OCI-LY7 (cell line): ENCODE data around the gene GATA2. TPM values are rescaled to one million over a fixed set of nuclear protein-coding genes. Genes with fewer than 3 reads are reported as not detected.

Experiments used
- BruUV-seq: library from RNA; stranded (reverse); fragments of 400-500 nt; replicated peaks from 2 replicates; lab custom pipeline; 2021; lab: Mats Ljungman, UMichigan
- CTCF ChIA-PET: fragments of 300-600 bp; sonication (Branson Sonifier 250); formaldehyde crosslinking; loops from one replicate; lab custom pipeline; 2022; ENCODE audit warnings: antibody characterized with exemption; ENCODE audit not compliant: unreplicated experiment; lab: Charles Lee
- POLR2A ChIA-PET: fragments of 300-600 bp; sonication (Branson Sonifier 250); formaldehyde crosslinking; loops from one replicate; lab custom pipeline; 2022; ENCODE audit warnings: antibody characterized with exemption; lab: Charles Lee
- DNase-seq: peaks from one replicate; pipeline ENCODE4 v3.0.0-alpha.2; 2015; ENCODE audit warnings: low spot score
- H2AFZ ChIP-seq: fragments of 200-600 bp; sonication (generic), shearing (Covaris generic); 2 replicates; pipeline ENCODE4 v1.6.1; 2014; ENCODE audit warnings: mild to moderate bottlenecking, antibody characterized with exemption, low read length, moderate library complexity
- H3K27ac ChIP-seq: fragments of 200-600 bp; sonication (generic); 2 replicates; pipeline ENCODE4 v1.5.1; 2014; ENCODE audit warnings: mixed run types, low read depth, mild to moderate bottlenecking, moderate library complexity, low read length, inconsistent platforms; ENCODE audit not compliant: poor library complexity, severe bottlenecking
- H3K36me3 ChIP-seq: fragments of 200-600 bp; sonication (generic); 2 replicates; pipeline ENCODE4 v1.6.1; 2014; ENCODE audit warnings: mild to moderate bottlenecking, antibody characterized with exemption, low read length, moderate library complexity, mixed read lengths; ENCODE audit not compliant: insufficient read depth
- H3K4me1 ChIP-seq: fragments of 200-600 bp; sonication (generic); 2 replicates; pipeline ENCODE4 v1.5.1; 2014; ENCODE audit warnings: mild to moderate bottlenecking, low read length; ENCODE audit not compliant: insufficient read depth, poor library complexity, severe bottlenecking
- H3K4me2 ChIP-seq: fragments of 200-600 bp; sonication (generic); 2 replicates; pipeline ENCODE4 v1.6.1; 2014; ENCODE audit warnings: mild to moderate bottlenecking, low read length
- H3K4me3 ChIP-seq: fragments of 200-600 bp; sonication (generic); 2 replicates; pipeline ENCODE4 v1.5.1; 2014; ENCODE audit warnings: mild to moderate bottlenecking, low read depth, low read length; ENCODE audit not compliant: poor library complexity, severe bottlenecking
- H3K79me2 ChIP-seq: fragments of 200-600 bp; sonication (generic); 2 replicates; pipeline ENCODE4 v1.6.1; 2016; ENCODE audit warnings: low read depth, mild to moderate bottlenecking, low read length, moderate library complexity, mixed read lengths; ENCODE audit not compliant: insufficient read depth
- H3K9me2 ChIP-seq: fragments of 200-600 bp; sonication (generic); 2 replicates; pipeline ENCODE4 v1.6.1; 2016; ENCODE audit warnings: mild to moderate bottlenecking, low read length, mixed read lengths; ENCODE audit not compliant: insufficient read depth
- H3K9me3 ChIP-seq: fragments of 200-600 bp; sonication (generic); 2 replicates; pipeline ENCODE4 v1.6.1; 2014; ENCODE audit warnings: mild to moderate bottlenecking, mixed run types, low read length, mixed read lengths
- H4K20me1 ChIP-seq: fragments of 200-600 bp; sonication (generic); 2 replicates; pipeline ENCODE4 v1.6.1; 2014; ENCODE audit warnings: mild to moderate bottlenecking, antibody characterized with exemption, low read length, moderate library complexity, mixed read lengths; ENCODE audit not compliant: insufficient read depth
- CTCF ChIP-seq: fragments of 200-600 bp; sonication (generic); conservative IDR thresholded peaks from 2 replicates; pipeline ENCODE4 v1.5.1; 2014; ENCODE audit warnings: mild to moderate bottlenecking, antibody characterized with exemption, low read length, moderate library complexity, mixed read lengths
- EZH2phosphoT487 ChIP-seq: fragments of 200-600 bp; sonication (generic); IDR thresholded peaks from 2 replicates; pipeline ENCODE4 v1.6.1; 2018; ENCODE audit warnings: low read depth, borderline replicate concordance, mild to moderate bottlenecking, mixed run types, antibody characterized with exemption, low read length, moderate library complexity, mixed read lengths
- intact Hi-C: fragments of 100-400 bp; cut with micrococcal nuclease; formaldehyde crosslinking; loops from one replicate; pipeline ENCODE4 v1.10.0; 2022; ENCODE audit not compliant: unreplicated experiment
- total RNA-seq, 2 experiments: library from RNA; depleted of rRNA in 1 of 2; stranded (reverse); fragments of >200 nt in 1 of 2; shearing (Covaris generic) in 1 of 2; gene quantifications; 2 replicates each; pipeline ENCODE4 v1.2.3, GENCODE V29; 2014 to 2022

The GATA2 gene
- total RNA-seq, 2 experiments from 2014 or later: not detected

- BruUV-seq: no TSS peak
- H4K20me1 ChIP-seq: no peaks in the 10 kb centered on the region
- H3K36me3 ChIP-seq: no peaks in the 10 kb centered on the region
- POLR2A ChIA-PET: no interaction called here
- H3K27ac ChIP-seq: no peak within 1 kb of the TSS
- H3K79me2 ChIP-seq: no peaks in the 10 kb centered on the region
- H3K4me3 ChIP-seq: no peak within 1 kb of the TSS
- H3K9me2 ChIP-seq: no peaks in the 10 kb centered on the region
- no peak within 1 kb of the TSS for H3K4me2 ChIP-seq
- no peak within 1 kb of the TSS for H2AFZ ChIP-seq
- CTCF ChIA-PET: no interaction called here
- H3K4me1 ChIP-seq: no peaks in the 10 kb centered on the region
- no peak for DNase-seq
- H3K9me3 ChIP-seq: no peaks in the 10 kb centered on the region
- TF ChIP-seq EZH2phosphoT487 (no peak), CTCF (no peak)
- intact Hi-C loops: no loop called here
Observed at GRCh38 chr3:128466840-128467541, 26.0 kb downstream of the GATA2 start, which contains the start of gene DNAJB8. DNAJB8 (minus strand) TSS chr3:128466890; CDS start chr3:128463245, 3,645 bp downstream.

GRCh38 chr3:128464702-128465101 is 28.3 kb downstream of the GATA2 start:
- Histone ChIP-seq H3K4me3 (no peak overlapping the region), H3K9me2 (no peaks in the 10 kb centered on the region), H3K27ac (no peak overlapping the region), H3K9me3 (no peaks in the 10 kb centered on the region), H3K36me3 (no peaks in the 10 kb centered on the region), H3K4me1 (no peaks in the 10 kb centered on the region), H3K4me2 (no peak overlapping the region), H3K79me2 (no peaks in the 10 kb centered on the region), H2AFZ (no peak overlapping the region), H4K20me1 (no peaks in the 10 kb centered on the region)
- DNase-seq: no peak
- no peak for TF ChIP-seq CTCF
- TF ChIP-seq EZH2phosphoT487: no peak
- intact Hi-C loops: no loop called here
- POLR2A ChIA-PET: interaction anchor here (0.7 kb wide), 1 partner anchor 24 kb away, joined by 3 read pairs; no protein-coding TSS in a partner anchor
- CTCF ChIA-PET: no interaction called here
- BruUV-seq: no TSS peak

- H4K20me1 ChIP-seq: no peaks in the 10 kb centered on the region
- no peak overlapping the region for H3K4me3 ChIP-seq
- CTCF ChIA-PET: no interaction called here
- H3K27ac ChIP-seq: no peak overlapping the region
- no peak overlapping the region for H3K4me2 ChIP-seq
- TF ChIP-seq EZH2phosphoT487: no peak
- TF ChIP-seq CTCF: no peak
- H3K79me2 ChIP-seq: no peaks in the 10 kb centered on the region
- no peak for DNase-seq
- intact Hi-C loops: no loop called here
- POLR2A ChIA-PET: no interaction called here
- no peaks in the 10 kb centered on the region for H3K4me1 ChIP-seq
- no peaks in the 10 kb centered on the region for H3K9me3 ChIP-seq
- H3K36me3 ChIP-seq: no peaks in the 10 kb centered on the region
- no TSS peak for BruUV-seq
- H2AFZ ChIP-seq: no peak overlapping the region
- no peaks in the 10 kb centered on the region for H3K9me2 ChIP-seq
Observed at GRCh38 chr3:128464188-128464587, 28.8 kb downstream of the GATA2 start.
